Parathyroid adenoma (tissue), 2 donors: ENCODE measurements around the gene MAP1LC3B2.

Experiments
- H2AFZ ChIP-seq: fragments of 300-600 bp; sonication (generic); one replicate; pipeline ENCODE4 v1.7.0; 2017; ENCODE audit warnings: antibody characterized with exemption, mild to moderate bottlenecking
- H3K27ac ChIP-seq: fragments of 300-600 bp; sonication (generic); one replicate; pipeline ENCODE4 v1.7.0; 2017
- H3K27me3 ChIP-seq: fragments of 300-600 bp; sonication (generic); one replicate; pipeline ENCODE4 v1.7.0; 2017; ENCODE audit warnings: low read length; ENCODE audit not compliant: control insufficient read depth, insufficient read depth
- H3K36me3 ChIP-seq: fragments of 300-600 bp; sonication (generic); one replicate; pipeline ENCODE4 v1.7.0; 2017; ENCODE audit warnings: low read length; ENCODE audit not compliant: control insufficient read depth, insufficient read depth
- H3K4me1 ChIP-seq: fragments of 300-600 bp; sonication (generic); one replicate; pipeline ENCODE4 v1.7.0; 2017; ENCODE audit warnings: control low read depth
- H3K4me2 ChIP-seq: fragments of 300-600 bp; sonication (generic); one replicate; pipeline ENCODE4 v1.7.0; 2017; ENCODE audit warnings: low read length
- H3K4me3 ChIP-seq: fragments of 300-600 bp; sonication (generic); one replicate; pipeline ENCODE4 v1.7.0; 2017; ENCODE audit warnings: low read depth, low read length
- H3K79me2 ChIP-seq: fragments of 300-600 bp; sonication (generic); one replicate; pipeline ENCODE4 v1.7.0; 2017; ENCODE audit warnings: control low read depth
- H3K9ac ChIP-seq: fragments of 300-600 bp; sonication (generic); one replicate; pipeline ENCODE4 v1.7.0; 2017; ENCODE audit warnings: mild to moderate bottlenecking
- H3K9me3 ChIP-seq: fragments of 300-600 bp; sonication (generic); one replicate; pipeline ENCODE4 v1.7.0; 2017; ENCODE audit warnings: low read length; ENCODE audit not compliant: control insufficient read depth
- TF ChIP-seq, protein P1 (sequence below): fragments of 300-600 bp; sonication (generic); IDR thresholded peaks from one replicate; pipeline ENCODE4 v1.7.0; 2017; ENCODE audit warnings: antibody characterized with exemption, mild to moderate bottlenecking
- donor health status: primary hyperparathyroidism.

Gene MAP1LC3B2

GRCh38 chr12:116559162-116559935 is at the start of gene MAP1LC3B2:
Gene MAP1LC3B2, plus strand, starts transcription at chr12:116559381. Its CDS starts 16,562 bp downstream, at chr12:116575943.
- H2AFZ ChIP-seq, result peak within 1 kb of the TSS; percentile 60
- H3K79me2 ChIP-seq, result no peaks in the 10 kb centered on the region

DNA sequence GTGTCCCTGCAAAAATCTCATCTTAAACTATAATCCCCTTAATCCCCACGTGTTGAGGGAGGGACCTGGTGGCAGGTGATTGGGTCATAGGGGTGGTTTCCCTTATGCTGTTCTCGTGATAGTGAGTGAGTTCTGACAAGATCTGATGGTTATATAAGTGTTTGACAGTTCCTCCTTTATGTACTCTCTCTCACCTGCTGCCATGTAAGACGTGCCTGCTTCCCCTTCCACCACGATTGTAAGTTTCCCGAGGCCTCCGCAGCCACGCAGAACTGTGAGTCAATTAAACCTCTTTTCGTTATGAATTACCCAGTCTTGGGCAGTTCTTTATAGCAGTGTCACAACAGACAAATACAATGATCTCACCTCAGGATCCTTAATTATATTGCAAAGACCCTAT is 45.2 kb upstream of the MAP1LC3B2 start:
- no peak overlapping the region for H3K4me2 ChIP-seq
- H3K79me2 ChIP-seq, result no peaks in the 10 kb centered on the region
- no peak overlapping the region for H3K4me3 ChIP-seq
- no peaks in the 10 kb centered on the region for H3K4me1 ChIP-seq
- no peaks in the 10 kb centered on the region for H3K9me3 ChIP-seq
- TF ChIP-seq, protein P1, sequence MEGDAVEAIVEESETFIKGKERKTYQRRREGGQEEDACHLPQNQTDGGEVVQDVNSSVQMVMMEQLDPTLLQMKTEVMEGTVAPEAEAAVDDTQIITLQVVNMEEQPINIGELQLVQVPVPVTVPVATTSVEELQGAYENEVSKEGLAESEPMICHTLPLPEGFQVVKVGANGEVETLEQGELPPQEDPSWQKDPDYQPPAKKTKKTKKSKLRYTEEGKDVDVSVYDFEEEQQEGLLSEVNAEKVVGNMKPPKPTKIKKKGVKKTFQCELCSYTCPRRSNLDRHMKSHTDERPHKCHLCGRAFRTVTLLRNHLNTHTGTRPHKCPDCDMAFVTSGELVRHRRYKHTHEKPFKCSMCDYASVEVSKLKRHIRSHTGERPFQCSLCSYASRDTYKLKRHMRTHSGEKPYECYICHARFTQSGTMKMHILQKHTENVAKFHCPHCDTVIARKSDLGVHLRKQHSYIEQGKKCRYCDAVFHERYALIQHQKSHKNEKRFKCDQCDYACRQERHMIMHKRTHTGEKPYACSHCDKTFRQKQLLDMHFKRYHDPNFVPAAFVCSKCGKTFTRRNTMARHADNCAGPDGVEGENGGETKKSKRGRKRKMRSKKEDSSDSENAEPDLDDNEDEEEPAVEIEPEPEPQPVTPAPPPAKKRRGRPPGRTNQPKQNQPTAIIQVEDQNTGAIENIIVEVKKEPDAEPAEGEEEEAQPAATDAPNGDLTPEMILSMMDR, result no peak
- H3K27ac ChIP-seq, result no peak overlapping the region
- H2AFZ ChIP-seq, result no peak overlapping the region
- no peaks in the 10 kb centered on the region for H3K36me3 ChIP-seq
- H3K27me3 ChIP-seq, result no peaks in the 10 kb centered on the region
- no peak overlapping the region for H3K9ac ChIP-seq

More at GRCh38 chr12:116559162-116559935, at the start of gene MAP1LC3B2:
- no peaks in the 10 kb centered on the region for H3K4me1 ChIP-seq
- TF ChIP-seq, protein P1, result no peak
- no peaks in the 10 kb centered on the region for H3K27me3 ChIP-seq
- no peak within 1 kb of the TSS for H3K9ac ChIP-seq
- no peak within 1 kb of the TSS for H3K4me3 ChIP-seq
- H3K36me3 ChIP-seq, result no peaks in the 10 kb centered on the region
- no peak within 1 kb of the TSS for H3K27ac ChIP-seq
- no peaks in the 10 kb centered on the region for H3K9me3 ChIP-seq
- H3K4me2 ChIP-seq, result peak within 1 kb of the TSS; percentile 35

DNA sequence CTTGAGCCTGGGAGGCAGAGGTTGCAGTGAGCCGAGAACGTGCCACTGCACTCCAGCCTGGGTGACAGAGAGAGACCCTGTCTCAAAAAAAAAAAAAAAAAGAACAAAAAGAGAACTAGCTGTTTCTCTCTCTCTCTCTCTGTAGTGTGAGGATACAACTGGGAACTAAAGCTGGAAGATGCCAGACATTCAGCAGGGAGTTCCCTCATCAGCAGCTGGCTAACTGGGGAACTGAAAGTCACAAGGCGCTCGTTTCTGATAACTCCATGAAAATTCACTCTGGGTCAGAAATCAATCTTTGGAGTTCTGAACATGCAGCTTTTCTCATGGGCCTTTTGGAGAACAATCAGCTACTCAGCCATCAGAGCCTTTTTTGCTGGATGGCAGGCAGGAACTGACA is 43.5 kb upstream of the MAP1LC3B2 start:
- no peaks in the 10 kb centered on the region for H3K27me3 ChIP-seq
- no peaks in the 10 kb centered on the region for H3K9me3 ChIP-seq
- TF ChIP-seq, protein P1, result no peak
- H3K9ac ChIP-seq, result no peak overlapping the region
- no peaks in the 10 kb centered on the region for H3K36me3 ChIP-seq
- no peaks in the 10 kb centered on the region for H3K4me1 ChIP-seq
- no peaks in the 10 kb centered on the region for H3K79me2 ChIP-seq
- H3K4me3 ChIP-seq, result no peak overlapping the region
- no peak overlapping the region for H2AFZ ChIP-seq
- H3K4me2 ChIP-seq, result no peak overlapping the region
- H3K27ac ChIP-seq, result no peak overlapping the region

- Histone ChIP-seq H3K4me2 (no peak overlapping the region), H3K4me3 (no peak overlapping the region), H3K9me3 (no peaks in the 10 kb centered on the region), H3K79me2 (no peaks in the 10 kb centered on the region), H3K4me1 (no peaks in the 10 kb centered on the region), H3K9ac (no peak overlapping the region), H3K27me3 (no peaks in the 10 kb centered on the region), H3K36me3 (no peaks in the 10 kb centered on the region), H3K27ac (no peak overlapping the region), H2AFZ (no peak overlapping the region)
- TF ChIP-seq, protein P1, result no peak
Measured at GRCh38 chr12:116516657-116517056, 42.5 kb upstream of the MAP1LC3B2 start.
